ENCODE data around the gene HINT3.
A peak's percentile ranks its signal among the peaks of the same experiment; 100 is the strongest.
"Not testable (repeated sequence)": the region's sequence is repeated elsewhere in the genome, so short reads cannot be mapped to it uniquely, and the experiment has no call there.

Gene HINT3

GRCh38 chr6:125940247-125941041 is 16.1 kb upstream of the HINT3 start:
- no peak for DNase-seq (ENCODE audit: low spot score)

GRCh38 chr6:125942672-125943527 is 13.7 kb upstream of the HINT3 start:
- DNase-seq (ENCODE audit: low spot score) = no peak

GRCh38 chr6:125943528-125944433 is 12.8 kb upstream of the HINT3 start:
- no peak for DNase-seq (ENCODE audit: low spot score)

- DNase-seq (ENCODE audit: low spot score) = peak; percentile 79
Observed at GRCh38 chr6:125944434-125944816, 12.1 kb upstream of the HINT3 start.

DNA sequence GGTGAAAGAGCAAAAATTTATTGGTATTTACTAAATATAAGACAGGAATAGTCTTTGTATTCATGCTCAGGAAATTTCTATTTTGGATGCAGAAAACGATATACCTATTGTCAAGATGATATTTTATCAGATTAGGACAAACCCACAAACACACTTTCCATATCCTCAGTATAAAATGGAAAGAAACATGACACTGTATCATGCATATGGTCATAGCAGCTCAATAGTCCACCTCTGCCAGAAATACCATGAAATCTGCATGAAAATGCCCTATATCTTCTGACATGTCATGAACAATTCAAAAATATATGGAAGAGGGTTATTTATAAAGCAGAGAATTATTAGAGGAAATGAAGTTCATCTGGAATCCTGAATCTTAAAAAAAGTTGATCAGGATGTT is 11.7 kb upstream of the HINT3 start:
- no peak for DNase-seq (ENCODE audit: low spot score)

DNA sequence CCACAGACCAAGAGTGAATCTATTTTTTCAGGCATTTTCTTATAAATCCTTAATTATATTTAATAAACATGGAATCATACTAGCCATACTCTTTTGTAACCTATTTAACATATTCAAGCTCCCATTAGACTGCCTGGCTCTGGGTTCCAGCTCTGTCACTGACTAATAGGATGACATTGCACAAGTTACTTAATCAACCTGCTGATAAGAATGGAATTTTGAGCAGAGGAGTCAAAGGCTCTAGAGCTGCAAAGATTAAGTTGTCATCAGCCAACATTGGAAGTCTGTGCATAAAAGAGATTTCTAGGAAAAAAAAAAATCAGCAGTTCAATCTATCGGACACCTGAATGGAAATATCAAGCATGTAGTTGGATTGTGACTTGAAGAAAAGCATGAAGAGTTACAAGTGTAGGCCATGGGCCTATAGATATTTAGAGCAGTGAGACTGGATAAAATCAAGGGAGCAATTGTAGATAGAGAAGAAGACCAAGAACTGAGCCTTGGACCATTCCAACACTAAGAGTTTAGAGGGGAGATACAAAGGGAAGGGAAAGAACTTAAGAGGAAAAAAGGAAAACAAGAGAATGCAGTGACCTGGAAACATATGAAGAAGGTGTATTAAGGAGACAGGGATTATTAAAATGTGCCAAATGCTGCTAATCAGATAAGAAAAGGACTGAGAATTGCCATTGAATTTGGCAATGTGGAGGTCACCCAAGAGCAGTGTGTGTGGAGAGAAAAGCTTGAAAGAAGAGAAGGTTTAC is 11.0 kb upstream of the HINT3 start:
- no peak for DNase-seq (ENCODE audit: low spot score)

GRCh38 chr6:125947615-125948014 is 9.0 kb upstream of the HINT3 start:
- DNase-seq (ENCODE audit: low spot score) = no peak

DNA sequence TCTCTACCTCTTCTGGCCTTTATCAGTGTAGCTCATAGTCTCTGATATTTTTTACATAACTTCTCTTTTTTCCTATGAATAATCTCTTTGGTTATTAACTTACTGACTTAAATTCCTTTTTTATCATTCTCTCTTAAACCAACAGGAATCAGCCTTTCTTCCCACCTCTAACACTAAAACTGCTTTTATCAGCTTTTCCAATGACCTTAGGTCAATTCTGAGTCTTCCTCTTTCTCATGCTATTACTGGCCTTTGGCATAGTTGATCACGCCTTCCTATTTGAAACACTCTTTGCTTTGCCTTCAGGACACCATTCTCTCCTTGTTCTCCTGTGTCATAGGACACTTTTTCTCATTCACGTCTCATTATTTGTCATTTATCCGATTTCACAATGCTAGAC is 8.1 kb upstream of the HINT3 start:
- peak; percentile 16 for DNase-seq (ENCODE audit: low spot score)

- DNase-seq (ENCODE audit: low spot score) = no peak
Observed at GRCh38 chr6:125949069-125949468, 7.5 kb upstream of the HINT3 start.

GRCh38 chr6:125950293-125950692 is 6.3 kb upstream of the HINT3 start:
- no peak for DNase-seq (ENCODE audit: low spot score)

GRCh38 chr6:125950716-125951115 is 5.9 kb upstream of the HINT3 start:
- DNase-seq (ENCODE audit: low spot score) = not testable (repeated sequence)

GRCh38 chr6:125951323-125951722 is 5.2 kb upstream of the HINT3 start:
- DNase-seq (ENCODE audit: low spot score) = no peak

- no peak for DNase-seq (ENCODE audit: low spot score)
Observed at GRCh38 chr6:125952764-125953501, 3.6 kb upstream of the HINT3 start.

- no peak for DNase-seq (ENCODE audit: low spot score)
Observed at GRCh38 chr6:125953502-125953875, 3.1 kb upstream of the HINT3 start.

GRCh38 chr6:125954735-125955339 is 1.7 kb upstream of the HINT3 start:
- DNase-seq (ENCODE audit: low spot score) = no peak

- no peak for DNase-seq (ENCODE audit: low spot score)
Observed at GRCh38 chr6:125955973-125956372, 597 bp upstream of the HINT3 start.

GRCh38 chr6:125957391-125957693 is 772 bp downstream of the HINT3 start:
- DNase-seq (ENCODE audit: low spot score) = peak; percentile 37

DNA sequence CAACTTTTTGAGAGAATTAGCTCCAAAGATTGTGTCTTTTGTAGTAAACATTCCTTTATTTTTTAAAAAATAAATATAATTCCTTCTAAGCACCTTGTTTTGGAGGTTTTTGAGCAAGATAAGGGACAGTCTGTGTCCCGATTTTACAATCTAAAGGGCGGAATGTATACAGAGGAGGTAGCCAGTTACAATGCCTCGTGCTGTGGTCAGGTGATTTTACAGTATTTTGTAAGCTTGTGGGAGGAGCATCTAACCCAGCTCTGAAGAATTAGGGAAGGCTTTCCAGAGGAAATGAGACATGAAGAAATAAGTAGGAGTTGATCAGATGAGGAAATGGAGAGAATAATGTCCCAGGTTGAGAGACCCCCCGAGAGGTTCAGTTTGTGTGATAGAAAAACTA is 1.3 kb downstream of the HINT3 start:
- peak; percentile 75 for DNase-seq (ENCODE audit: low spot score)

DNA sequence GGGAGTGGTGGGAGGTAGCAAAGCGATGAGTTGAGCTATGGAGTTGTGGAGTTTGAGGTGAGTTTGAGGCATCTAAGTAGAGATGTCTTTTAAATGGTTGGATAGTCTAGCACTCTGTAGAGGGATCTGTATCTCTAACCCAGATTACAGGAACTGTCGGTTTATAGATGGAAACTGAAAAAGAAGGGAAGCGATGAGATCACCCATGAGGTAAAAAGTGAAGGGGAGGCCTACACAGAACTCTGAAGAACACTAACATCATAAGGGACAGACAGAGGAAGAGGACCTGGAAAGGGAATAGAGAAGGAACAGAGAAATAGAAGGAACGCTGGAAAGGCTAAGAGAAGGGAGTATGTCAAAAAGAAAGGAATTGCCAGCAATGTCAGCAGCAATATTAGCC is 2.5 kb downstream of the HINT3 start:
- peak; percentile 12 for DNase-seq (ENCODE audit: low spot score)

DNA sequence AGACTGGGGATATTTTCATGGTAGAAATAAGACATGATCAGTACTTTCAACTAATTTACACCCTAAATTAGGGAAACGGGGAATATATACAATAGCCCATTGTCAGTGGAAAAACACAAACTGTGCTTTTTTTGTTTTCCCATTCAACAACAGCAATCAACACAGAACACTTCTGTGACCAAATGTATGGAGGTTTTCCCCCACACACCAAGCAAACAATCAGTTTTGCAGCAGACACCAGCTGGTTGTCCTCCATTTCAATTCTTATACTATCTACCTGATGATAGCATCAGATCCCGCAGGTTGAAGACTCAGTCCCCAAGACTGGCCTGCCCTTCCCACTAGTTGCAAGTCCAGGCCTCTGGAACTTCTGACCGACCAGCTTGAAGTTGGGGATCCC is 4.5 kb downstream of the HINT3 start:
- DNase-seq (ENCODE audit: low spot score) = peak; percentile 85
